Stomach smooth muscle (tissue), 2 donors: Measurements from ENCODE around the gene GNPDA1.

Experiments used
- H3K27ac ChIP-seq: one replicate; pipeline ENCODE4 v1.7.0; 2013; ENCODE audit warnings: mild to moderate bottlenecking, low read length, inconsistent platforms
- H3K27me3 ChIP-seq, 2 donors: one replicate each; pipeline ENCODE4 v1.7.0; 2013; ENCODE audit warnings: low read length in 2 of 2; ENCODE audit not compliant: insufficient read depth in 2 of 2, control insufficient read depth in 1 of 2
- H3K36me3 ChIP-seq, 2 donors: one replicate each; pipeline ENCODE4 v1.7.0; 2013; ENCODE audit warnings: low read length in 2 of 2; ENCODE audit not compliant: control insufficient read depth in 2 of 2, insufficient read depth in 2 of 2
- H3K4me1 ChIP-seq: one replicate; pipeline ENCODE4 v1.7.0; 2013; ENCODE audit warnings: low read length; ENCODE audit not compliant: control insufficient read depth, insufficient read depth
- H3K4me3 ChIP-seq, 2 donors: one replicate each; pipeline ENCODE4 v1.7.0; 2013; ENCODE audit warnings: low read length in 2 of 2
- H3K9ac ChIP-seq, 2 donors: one replicate each; pipeline ENCODE4 v1.7.0; 2013; ENCODE audit warnings: low read length in 2 of 2, mild to moderate bottlenecking in 1 of 2
- H3K9me3 ChIP-seq, 2 donors: one replicate each; pipeline ENCODE4 v1.7.0; 2013; ENCODE audit warnings: low read length in 2 of 2; ENCODE audit not compliant: control insufficient read depth in 2 of 2
- donor health status: healthy.
- donor health status: Pancreatic carcinoma.

GNPDA1 gene

DNA sequence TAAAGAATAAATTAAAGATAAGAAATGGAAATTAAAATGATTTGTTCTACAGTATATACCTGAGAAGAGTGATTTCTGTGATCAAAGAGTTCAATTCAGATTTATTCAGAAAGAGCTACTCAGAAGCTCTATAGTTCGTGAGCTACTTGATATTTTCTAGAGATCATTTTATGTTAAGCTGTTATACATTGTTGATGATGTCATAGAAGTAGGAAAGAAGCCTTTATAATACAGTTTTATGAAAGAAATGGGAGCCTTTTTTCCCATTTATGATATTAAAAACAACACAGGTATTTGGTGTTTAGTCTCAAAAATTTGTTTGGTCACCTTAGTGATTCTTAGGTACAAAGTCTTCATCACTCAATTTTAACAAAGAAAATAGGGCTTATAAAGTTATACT, 23.1 kb downstream of the GNPDA1 start:
- Histone ChIP-seq H3K9ac (no peak overlapping the region), H3K9me3 (no peaks in the 10 kb centered on the region), H3K27ac (no peak overlapping the region), H3K27me3 (no peaks in the 10 kb centered on the region), H3K4me3 (no peak overlapping the region), H3K4me1 (peaks cover 3% of the 10 kb centered on the region), H3K36me3 (peaks cover 31 to 32% of the 10 kb centered on the region in 2 donors)

DNA sequence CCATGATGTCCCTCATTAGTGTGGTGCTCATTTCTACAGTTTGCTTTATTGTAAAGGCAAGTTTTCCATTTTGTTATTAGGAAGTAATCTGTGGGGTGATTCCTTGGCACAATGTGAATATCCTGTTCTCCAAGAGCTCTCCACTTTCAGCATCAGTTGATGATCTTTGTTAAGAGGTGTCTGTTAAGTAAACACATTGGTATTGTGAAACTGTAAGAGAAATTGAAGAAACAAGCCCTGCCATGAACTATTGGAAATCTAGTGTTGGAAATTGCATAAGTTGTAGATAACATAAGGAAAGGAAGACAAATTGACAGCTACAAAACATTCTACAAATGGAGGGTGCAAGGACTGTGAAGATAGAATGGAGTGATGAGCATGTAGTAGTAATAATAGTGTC, 26.8 kb downstream of the GNPDA1 start:
- H3K36me3 ChIP-seq = peaks cover 28 to 46% of the 10 kb centered on the region in 2 donors
- no peaks in the 10 kb centered on the region for H3K9me3 ChIP-seq

DNA sequence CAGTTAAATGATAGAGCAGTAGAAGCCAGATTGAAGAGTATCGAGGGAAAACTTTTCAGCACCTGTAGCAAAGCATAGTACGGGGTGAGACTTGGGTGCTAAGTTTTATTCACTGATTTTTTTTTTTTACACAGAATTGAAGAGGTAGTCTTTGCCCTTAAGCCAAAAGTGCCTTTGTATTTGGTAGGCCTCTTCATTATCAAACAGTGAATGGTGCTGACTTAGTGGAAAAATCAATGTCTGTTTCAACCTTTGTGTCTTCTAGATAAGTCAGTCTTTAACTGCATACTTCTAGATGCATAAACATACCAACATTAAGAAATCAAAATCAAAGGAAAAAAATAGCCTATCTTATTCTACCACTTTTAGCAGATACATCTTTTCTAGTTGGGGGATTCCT, 30.2 kb downstream of the GNPDA1 start:
- H3K9me3 ChIP-seq = no peaks in the 10 kb centered on the region
- H3K36me3 ChIP-seq = peaks cover 53 to 64% of the 10 kb centered on the region in 2 donors

More for the DNA sequence above, 26.8 kb downstream of the GNPDA1 start:
- Histone ChIP-seq H3K9ac (no peak overlapping the region), H3K27ac (no peak overlapping the region), H3K4me3 (no peak overlapping the region), H3K4me1 (no peaks in the 10 kb centered on the region), H3K27me3 (no peaks in the 10 kb centered on the region)

DNA sequence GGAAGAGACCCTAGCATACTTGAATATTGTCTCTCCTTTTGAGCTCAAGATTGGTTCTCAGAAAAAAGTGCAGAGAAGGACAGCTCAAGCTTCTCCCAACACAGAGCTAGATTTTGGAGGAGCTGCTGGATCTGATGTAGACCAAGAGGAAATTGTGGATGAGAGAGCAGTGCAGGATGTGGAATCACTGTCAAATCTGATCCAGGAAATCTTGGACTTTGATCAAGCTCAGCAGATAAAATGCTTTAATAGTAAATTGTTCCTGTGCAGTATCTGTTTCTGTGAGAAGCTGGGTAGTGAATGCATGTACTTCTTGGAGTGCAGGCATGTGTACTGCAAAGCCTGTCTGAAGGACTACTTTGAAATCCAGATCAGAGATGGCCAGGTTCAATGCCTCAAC, 34.4 kb downstream of the GNPDA1 start:
- Histone ChIP-seq H3K4me3 (no peak overlapping the region), H3K9me3 (no peaks in the 10 kb centered on the region), H3K36me3 (peaks cover 38 to 53% of the 10 kb centered on the region in 2 donors), H3K4me1 (no peaks in the 10 kb centered on the region), H3K27me3 (no peaks in the 10 kb centered on the region), H3K27ac (no peak overlapping the region), H3K9ac (no peak overlapping the region)

More for the DNA sequence above, 30.2 kb downstream of the GNPDA1 start:
- no peaks in the 10 kb centered on the region for H3K27me3 ChIP-seq
- H3K4me1 ChIP-seq = no peaks in the 10 kb centered on the region
- no peak overlapping the region for H3K27ac ChIP-seq
- no peak overlapping the region for H3K9ac ChIP-seq
- H3K4me3 ChIP-seq = no peak overlapping the region

DNA sequence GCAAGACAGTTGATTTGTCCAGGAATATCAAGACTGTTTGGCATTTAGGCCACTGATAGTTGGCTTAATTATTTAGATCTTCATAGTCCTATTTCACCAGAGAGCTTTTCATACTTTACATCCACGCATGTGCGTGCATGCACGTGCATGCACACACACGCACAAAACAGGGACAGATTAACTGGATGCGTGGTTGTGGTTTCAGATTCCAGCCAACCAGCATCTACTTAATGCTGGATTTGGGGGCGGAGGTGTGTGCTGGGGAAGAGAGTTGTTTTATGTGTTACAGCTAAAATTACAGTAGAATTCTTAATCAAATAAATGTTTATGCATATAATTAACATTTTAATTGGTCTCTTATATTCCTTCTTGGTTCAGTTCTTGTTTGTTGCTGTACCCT, 36.7 kb downstream of the GNPDA1 start:
- Histone ChIP-seq H3K27me3 (no peaks in the 10 kb centered on the region), H3K4me1 (no peaks in the 10 kb centered on the region), H3K36me3 (peaks cover 35 to 40% of the 10 kb centered on the region in 2 donors), H3K9me3 (no peaks in the 10 kb centered on the region), H3K9ac (no peak overlapping the region), H3K4me3 (no peak overlapping the region), H3K27ac (no peak overlapping the region)

DNA sequence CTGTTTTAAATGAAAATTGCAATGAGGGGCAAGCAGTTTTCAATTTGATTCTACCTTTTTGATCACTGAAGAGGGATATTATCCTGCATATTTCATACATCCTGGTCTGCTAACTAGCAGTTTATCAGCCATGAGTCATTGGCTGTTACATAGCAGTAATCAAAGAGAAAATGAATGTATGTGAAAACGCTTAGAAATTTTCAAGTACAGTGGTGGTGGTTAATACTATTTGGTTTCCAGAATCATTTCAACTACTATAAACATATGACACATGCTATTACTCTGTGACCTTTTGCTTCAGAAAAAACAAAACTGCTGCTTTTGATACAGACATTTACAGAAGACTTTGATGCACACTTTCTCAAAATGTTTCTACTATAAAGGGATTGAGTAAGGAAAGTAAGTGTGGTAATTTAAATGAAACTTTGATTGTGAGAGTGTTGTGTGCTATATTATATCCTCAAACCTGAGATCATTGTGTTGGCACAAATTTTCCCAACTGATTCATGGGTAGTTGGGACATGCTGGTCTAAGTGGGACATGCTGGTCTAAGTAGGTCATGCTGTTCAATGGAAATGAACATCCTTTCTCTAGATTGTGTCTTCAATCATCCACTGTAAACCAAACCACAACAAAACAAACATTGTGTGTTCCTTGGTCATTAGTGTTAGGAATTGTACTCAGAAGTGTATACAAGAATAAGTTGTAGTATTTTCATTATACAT, 38.8 kb downstream of the GNPDA1 start:
- no peaks in the 10 kb centered on the region for H3K27me3 ChIP-seq
- no peak overlapping the region for H3K4me3 ChIP-seq
- H3K9me3 ChIP-seq = no peaks in the 10 kb centered on the region
- H3K9ac ChIP-seq = no peak overlapping the region
- H3K4me1 ChIP-seq = peaks cover 12% of the 10 kb centered on the region
- H3K36me3 ChIP-seq = peaks cover 21 to 29% of the 10 kb centered on the region in 2 donors
- H3K27ac ChIP-seq = no peak overlapping the region

DNA sequence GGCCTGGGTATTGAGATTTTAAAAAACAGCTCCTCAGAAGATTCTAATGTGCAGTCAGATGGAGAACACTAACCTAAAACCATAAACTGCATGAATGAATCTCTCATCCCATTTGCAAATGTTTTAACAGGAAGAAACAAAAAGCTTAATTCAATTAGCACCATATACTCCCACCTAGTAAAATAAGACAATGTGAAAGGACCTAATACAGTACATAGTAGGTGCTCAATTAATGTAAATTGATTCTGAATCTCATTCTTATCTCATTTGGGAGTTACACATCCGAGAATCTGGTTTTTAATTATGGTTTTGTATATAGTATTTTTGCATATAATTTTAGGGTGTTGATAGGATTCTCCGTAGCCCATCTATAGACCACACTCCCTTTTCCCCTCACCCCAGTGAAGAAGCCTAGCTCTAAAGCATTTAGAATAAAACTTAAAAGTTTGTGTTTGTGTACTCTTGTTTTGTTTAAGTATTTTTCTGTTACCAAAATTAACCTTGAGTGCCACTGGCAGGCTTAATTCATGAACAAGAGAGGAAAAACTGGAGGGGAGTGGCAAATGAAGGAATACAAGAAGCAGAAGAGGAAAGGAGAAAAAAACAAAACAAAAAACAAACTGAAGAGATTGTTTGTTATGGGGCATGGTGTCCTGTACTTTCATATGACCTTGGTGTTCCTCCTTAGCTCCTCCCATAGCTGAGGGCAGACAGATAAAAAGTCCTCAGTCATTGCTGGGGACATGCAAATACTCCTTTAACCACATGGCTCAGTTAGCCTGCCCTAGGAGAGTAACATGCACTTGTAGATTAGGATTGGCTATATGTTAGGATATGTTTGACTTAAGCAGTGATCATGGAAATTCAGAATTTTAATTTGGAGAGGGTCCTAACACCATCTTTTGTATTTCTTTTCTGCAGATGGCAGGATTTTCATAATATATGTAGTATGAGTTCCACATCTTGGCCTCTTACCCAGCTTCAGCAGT, 42.8 kb downstream of the GNPDA1 start:
- H3K27ac ChIP-seq = peak overlapping the region; percentile 92
- no peaks in the 10 kb centered on the region for H3K9me3 ChIP-seq
- peaks cover 4 to 12% of the 10 kb centered on the region in 2 donors for H3K36me3 ChIP-seq
- peak overlapping the region; percentile 95 to 99 for H3K9ac ChIP-seq
- peaks cover 15% of the 10 kb centered on the region for H3K4me1 ChIP-seq
- H3K4me3 ChIP-seq = peak overlapping the region; percentile 89 to 96
- H3K27me3 ChIP-seq = no peaks in the 10 kb centered on the region

DNA sequence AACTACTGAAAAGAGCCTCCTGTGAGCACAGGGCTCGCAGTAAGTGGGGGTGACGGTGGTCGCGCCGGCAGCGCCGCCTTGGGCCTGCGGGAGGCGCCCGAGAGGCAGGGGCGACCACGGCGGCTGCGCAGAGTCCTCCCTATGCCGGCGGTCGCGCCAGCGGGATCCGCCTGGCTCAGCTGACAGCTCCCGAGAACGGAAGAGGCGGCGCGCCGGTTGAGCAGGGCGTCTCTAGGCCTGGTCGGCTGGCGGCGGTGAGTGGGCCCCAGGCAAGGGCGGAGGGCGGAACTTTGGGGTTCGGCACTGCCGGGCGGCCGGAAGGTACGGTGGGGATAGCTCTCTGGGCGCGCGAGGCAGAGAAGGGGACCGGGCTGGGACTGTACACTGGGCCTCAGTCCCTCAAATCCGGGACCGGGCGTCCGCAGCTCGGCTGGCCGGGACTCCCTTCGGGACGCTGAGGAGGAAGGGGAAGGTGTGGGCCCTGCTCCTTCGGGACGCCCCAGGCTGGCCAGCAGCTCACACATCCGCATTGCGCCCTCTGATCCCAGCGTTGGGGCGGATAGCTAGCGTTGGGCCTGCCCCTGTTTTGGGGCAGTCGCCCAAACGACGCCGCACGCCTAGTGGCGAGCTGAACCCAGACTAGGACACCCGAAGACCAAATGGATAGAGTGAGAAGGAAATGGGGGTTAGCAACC, 43.8 kb downstream of the GNPDA1 start, which contains the start of gene RNF14:
RNF14 (plus strand) TSS at position 192 of the 695 bp plus-strand sequence. CDS start 4,484 bp downstream, outside the sequence.
- H3K4me1 ChIP-seq = peaks cover 15% of the 10 kb centered on the region
- H3K27me3 ChIP-seq = no peaks in the 10 kb centered on the region
- no peaks in the 10 kb centered on the region for H3K9me3 ChIP-seq
- H3K27ac ChIP-seq = peak within 1 kb of the TSS; percentile 92
- H3K4me3 ChIP-seq = peak within 1 kb of the TSS; percentile 89 to 96
- H3K36me3 ChIP-seq = peaks cover 4% of the 10 kb centered on the region in 2 donors
- H3K9ac ChIP-seq = peak within 1 kb of the TSS; percentile 95 to 99

DNA sequence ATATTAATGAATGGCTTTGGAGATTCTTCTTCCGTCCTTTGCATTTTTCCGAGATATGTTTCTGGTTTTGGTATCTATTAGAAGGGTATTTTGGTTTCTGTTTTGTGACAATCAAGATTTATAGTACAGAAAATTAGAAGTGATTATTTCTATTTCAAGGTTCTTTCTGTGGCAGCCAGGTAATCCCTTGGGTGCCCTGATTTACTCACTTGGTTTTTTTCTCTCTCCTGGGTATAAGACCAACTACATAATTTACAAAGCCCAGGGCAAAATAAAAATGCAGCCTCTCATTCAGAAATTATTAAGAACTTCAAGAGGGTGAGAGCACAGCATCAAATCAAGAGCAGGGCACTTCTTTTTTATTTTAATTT, 45.9 kb downstream of the GNPDA1 start:
- Histone ChIP-seq H3K36me3 (no peaks in the 10 kb centered on the region), H3K9me3 (no peaks in the 10 kb centered on the region), H3K9ac (no peak overlapping the region), H3K27ac (no peak overlapping the region), H3K4me3 (no peak overlapping the region), H3K4me1 (peaks cover 15% of the 10 kb centered on the region), H3K27me3 (no peaks in the 10 kb centered on the region)

DNA sequence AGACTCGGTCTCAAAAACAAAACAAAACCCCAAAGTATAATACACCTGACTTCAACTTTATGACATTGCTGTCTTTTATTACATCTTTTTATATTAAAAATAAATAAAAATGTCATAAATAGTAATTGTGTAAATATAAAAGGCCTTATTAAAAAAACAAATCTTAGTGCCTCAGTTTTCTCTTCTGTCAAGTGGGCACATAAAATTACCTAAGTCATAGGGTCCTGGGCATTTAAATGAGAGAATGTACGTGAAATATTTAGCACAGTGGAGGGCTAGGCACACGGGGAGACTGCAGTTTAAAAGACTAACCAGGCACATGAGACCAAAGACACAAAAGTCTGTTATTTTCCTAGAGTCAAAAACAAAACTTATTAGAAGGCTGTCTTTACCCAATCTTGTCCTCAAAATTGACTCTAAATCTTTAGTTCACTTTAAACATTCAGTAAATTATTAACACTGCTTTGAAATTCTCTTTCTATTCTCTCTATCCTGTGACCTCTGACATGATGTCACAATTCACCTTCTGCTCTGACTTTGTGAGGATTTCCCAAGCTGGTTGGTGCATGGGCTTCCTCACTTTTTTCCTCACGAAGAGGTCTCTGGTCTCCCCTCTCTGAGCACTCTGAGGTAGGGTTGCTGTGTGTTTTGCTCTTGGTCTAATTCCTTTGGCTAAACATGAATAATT, 46.4 kb downstream of the GNPDA1 start:
- Histone ChIP-seq H3K9ac (no peak overlapping the region), H3K4me1 (peaks cover 15% of the 10 kb centered on the region), H3K36me3 (no peaks in the 10 kb centered on the region), H3K4me3 (no peak overlapping the region), H3K9me3 (no peaks in the 10 kb centered on the region), H3K27me3 (no peaks in the 10 kb centered on the region), H3K27ac (no peak overlapping the region)
